GM12873 (cell line): ENCODE measurements around the gene MXRA7.
A peak's percentile ranks its signal among the peaks of the same experiment; 100 is the strongest.

ENCODE experiments used
- TF ChIP-seq, protein P1 (sequence below): IDR thresholded peaks from 2 replicates; pipeline ENCODE4 v1.5.1; 2012; ENCODE audit warnings: low read depth, mild to moderate bottlenecking, moderate library complexity, low read length, control low read depth; ENCODE audit not compliant: insufficient read depth; ENCODE audit errors: missing control alignments

The MXRA7 gene

DNA sequence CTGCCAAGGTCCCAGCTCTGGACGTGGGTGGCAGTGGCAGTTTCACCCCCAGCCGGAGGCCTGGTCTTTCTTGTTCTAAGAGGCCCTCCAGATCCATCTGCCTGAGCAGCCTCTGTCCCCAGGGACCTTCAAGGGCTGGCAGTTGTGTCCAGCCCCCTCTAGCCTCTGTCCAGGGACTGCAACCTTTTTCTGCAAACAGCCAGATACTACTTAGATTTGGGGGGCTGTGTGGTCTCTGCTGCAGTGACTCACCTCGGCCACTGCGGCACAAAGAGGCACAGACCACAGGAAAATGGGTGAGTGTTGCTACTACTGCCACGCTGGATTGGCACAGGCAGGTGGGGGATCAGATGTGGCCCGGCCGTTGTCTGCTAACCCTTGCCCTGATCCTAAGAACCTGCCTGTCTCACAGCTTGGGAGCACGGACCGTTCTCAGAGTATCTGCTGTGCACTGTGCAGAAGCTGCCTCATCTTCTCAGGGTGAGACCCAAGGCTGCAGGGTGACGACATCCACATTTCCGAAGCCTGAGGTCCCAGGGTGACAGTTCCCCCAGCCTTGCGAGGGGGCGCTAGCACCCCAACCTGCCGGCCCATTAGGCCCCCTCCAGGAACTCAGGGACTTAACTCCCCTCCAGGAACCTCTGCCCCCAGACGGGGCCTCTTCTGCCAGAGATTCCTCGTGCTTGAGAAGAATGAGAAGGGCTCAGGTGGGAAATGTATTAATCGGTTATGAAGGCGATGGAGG lies 27.6 kb downstream of the MXRA7 start:
- TF ChIP-seq, protein P1, sequence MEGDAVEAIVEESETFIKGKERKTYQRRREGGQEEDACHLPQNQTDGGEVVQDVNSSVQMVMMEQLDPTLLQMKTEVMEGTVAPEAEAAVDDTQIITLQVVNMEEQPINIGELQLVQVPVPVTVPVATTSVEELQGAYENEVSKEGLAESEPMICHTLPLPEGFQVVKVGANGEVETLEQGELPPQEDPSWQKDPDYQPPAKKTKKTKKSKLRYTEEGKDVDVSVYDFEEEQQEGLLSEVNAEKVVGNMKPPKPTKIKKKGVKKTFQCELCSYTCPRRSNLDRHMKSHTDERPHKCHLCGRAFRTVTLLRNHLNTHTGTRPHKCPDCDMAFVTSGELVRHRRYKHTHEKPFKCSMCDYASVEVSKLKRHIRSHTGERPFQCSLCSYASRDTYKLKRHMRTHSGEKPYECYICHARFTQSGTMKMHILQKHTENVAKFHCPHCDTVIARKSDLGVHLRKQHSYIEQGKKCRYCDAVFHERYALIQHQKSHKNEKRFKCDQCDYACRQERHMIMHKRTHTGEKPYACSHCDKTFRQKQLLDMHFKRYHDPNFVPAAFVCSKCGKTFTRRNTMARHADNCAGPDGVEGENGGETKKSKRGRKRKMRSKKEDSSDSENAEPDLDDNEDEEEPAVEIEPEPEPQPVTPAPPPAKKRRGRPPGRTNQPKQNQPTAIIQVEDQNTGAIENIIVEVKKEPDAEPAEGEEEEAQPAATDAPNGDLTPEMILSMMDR: peak; percentile 38

DNA sequence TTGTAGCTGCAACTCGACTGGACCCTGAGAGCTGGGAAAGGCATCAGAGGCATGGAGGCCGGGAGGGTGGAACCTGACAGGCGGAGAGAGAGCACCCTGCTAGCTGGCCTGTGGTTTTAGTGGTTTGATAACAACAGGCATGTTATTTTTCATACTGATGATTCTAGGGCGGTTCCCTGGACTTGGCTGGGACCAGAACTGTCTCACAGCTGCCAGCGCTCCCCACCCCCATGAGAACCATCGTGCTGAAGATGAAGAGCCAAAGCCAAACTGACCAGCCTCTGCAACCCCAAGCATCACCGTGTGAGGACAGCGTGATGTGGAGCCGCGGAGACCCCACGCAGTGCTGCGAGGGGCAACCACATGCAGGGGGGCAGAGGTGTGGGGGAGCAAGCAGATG lies 28.5 kb downstream of the MXRA7 start:
- TF ChIP-seq, protein P1: no peak

DNA sequence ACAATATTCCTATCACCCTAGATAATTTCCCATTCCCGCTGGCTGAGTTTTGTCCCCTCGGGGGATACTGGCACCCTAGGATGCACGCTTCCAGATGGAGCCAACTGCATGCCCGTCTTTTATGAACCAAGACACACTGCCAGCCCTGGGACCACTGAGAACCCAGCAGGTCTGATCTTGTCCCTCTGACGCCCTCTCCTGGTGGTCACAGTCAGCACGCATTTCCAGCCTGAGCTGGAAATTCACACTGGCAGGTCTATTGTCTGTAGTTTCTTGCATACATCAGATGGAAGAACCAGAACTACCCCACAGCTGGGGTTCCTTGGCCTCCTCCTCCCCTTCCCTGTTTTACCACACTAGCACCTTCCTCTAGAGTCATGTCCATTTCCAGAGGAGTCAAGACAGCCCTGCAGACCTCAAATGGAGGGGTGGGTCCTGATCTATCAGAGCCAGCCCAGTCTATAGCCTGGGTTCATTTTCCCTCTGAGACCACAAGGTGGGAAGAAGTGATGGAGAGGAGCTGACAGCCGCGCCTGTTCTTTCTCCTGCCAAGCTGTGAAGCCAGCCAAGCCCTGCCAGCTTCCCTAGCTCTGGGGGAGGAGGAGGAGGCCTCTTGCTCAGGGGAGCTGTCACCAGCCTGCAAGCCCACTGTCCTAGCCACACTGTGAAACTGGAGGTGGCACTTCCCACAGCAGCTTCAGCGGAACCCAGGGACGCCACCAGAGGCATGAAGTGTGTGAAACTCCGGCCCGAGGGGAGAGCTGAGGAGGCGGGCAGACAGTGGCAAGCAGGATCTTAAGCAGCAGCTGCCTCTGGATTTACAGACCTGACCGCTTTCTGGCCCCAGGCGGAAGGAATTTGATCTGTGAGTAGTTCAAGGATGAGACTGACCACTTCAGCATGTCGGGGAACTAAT lies 29.3 kb downstream of the MXRA7 start:
- TF ChIP-seq, protein P1: peak; percentile 90

DNA sequence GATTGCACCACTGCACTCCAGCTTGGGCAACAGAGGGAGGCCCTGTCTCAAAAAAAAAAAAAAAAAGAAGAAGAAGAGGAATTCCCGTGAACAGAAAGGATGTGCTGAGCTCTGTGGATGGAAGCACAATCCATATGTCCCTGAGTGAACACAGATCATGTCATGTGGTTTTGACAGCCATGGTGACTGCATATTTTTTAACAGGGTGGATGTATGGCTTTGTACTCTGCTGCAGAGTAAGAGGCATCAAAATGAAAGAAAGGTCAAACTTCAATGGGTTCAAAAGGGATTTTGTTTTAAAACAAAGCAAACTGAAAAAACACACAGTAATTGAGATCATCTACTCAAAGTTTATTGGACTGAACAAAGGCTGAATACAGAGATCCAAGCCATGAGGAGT lies 31.5 kb downstream of the MXRA7 start:
- TF ChIP-seq, protein P1: no peak

DNA sequence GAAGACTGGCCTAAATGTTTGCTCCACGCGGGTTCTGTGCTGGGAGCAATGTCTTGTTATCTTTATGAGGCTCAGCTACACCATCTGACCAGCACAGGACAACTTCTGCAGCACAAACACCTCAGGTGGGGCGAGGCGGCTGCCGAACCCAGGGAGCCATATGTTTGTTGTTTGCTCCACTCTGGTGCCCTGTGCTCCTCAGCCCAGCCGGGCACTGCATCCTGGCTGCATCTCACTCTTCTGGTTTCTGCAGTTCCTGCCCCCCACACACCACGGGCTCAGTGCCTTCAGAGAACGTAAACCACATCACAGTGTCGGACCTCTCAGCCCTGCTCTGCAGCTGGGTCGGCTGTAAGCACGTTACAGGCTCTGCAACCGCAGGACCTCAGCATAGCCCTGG lies 32.4 kb downstream of the MXRA7 start:
- TF ChIP-seq, protein P1: no peak

DNA sequence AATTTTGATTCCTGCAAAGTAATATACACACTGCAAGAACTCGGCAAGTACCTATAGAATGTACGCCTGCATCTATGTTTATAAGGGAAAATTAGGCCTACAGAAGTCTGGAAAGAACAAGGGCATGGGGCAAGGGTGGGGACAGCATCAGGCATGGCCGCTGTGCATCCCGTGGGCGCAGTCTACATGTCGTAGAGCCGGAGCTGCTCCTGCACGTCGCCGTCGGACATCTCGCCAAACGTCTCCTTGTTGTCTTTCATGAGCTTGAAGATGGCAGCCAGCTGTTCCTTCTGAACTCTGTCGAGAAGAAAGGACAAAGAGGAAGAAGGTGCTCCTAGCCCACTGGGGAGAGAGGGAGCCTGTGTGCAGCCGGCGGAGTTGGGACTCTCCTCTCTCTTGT lies 33.4 kb downstream of the MXRA7 start:
- TF ChIP-seq, protein P1: no peak

DNA sequence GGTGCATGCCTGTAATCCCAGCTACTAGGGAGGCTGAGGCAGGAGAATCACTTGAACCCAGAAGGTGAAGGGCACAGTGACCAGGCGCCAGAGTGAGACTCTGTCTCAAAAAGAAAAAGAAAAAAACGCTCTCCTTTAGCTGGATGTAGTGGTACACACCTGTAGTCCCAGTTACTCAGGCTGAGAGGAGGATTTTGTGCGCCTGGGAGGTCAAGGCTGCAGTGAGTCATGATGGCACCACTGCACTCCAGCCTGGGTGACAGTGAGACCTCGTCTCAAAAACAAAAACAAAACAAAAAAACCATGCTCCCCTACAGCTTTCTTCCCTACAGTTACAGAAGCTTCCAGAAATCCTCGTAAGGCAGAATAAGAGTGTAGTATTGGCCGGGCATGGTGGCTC lies 34.1 kb downstream of the MXRA7 start:
- TF ChIP-seq, protein P1: no peak
